Measurements from ENCODE around the gene UPK1A.

DNA sequence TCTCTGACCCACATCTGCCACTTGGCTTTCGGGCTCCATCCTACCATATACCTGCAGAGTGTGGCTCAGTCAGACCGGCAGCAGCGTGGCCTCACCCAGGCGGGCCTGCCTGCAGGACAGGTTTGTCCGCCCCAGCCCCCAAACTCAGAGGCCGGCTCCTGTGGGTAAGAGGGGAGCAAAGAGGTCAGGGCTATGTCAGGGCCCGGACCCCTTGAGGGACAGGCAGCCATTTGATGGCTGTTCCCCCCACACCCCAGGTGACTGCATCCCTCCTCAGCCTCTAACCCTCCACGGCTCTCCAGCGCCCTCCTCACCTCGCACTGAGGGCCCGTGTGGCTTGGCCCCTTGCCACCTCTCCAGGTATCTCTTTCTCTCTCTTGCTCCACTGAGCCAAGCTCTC is 25.7 kb downstream of the UPK1A start:
- TF ChIP-seq, protein P1, sequence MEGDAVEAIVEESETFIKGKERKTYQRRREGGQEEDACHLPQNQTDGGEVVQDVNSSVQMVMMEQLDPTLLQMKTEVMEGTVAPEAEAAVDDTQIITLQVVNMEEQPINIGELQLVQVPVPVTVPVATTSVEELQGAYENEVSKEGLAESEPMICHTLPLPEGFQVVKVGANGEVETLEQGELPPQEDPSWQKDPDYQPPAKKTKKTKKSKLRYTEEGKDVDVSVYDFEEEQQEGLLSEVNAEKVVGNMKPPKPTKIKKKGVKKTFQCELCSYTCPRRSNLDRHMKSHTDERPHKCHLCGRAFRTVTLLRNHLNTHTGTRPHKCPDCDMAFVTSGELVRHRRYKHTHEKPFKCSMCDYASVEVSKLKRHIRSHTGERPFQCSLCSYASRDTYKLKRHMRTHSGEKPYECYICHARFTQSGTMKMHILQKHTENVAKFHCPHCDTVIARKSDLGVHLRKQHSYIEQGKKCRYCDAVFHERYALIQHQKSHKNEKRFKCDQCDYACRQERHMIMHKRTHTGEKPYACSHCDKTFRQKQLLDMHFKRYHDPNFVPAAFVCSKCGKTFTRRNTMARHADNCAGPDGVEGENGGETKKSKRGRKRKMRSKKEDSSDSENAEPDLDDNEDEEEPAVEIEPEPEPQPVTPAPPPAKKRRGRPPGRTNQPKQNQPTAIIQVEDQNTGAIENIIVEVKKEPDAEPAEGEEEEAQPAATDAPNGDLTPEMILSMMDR (conservative IDR thresholded peaks at IDR 0.05; ENCODE audit: low read length) = peak; percentile 21; the same call in 1 of the 2 replicates
- no peak for TF ChIP-seq EZH2phosphoT487 (IDR thresholded peaks at IDR 0.05; ENCODE audit: borderline replicate concordance, low read depth, low read length)
